ENCODE results near the gene CCM2L.

Gene CCM2L

GRCh38 chr20:32010101-32010500 lies at the start of gene CCM2L:
CCM2L (plus strand) TSS chr20:32010438; CDS start chr20:32010455, 17 bp downstream.
- no peak for DNase-seq (ENCODE audit: low read depth)
- no peak for TF ChIP-seq CTCF (conservative IDR thresholded peaks at IDR 0.05; ENCODE audit: low read length)
- no peak within 1 kb of the TSS for H3K4me3 ChIP-seq (ENCODE audit: low read length)

DNA sequence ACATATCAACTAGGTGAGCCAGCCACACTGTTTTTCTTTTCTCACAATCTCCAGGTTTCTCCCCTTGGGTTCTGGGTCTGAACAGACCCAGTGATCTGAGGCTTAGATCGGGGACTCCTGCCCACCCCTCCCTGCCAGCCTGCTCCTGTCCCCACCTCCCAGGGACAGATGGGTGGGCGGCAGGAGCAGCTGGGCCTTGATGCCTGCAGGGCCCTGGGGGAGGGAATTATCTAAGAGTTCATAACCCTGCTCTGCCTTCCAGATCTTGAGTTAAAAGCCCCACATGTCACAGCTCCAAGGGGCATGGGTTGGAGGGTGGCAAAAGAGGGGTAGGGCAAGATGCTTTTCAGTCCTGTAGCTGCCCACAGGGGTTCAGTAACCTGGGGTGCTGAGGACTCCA lies 47.5 kb upstream of the CCM2L start:
- no peak for DNase-seq (ENCODE audit: low read depth)
- H3K4me3 ChIP-seq (ENCODE audit: low read length), result no peak overlapping the region
- no peak for TF ChIP-seq CTCF (conservative IDR thresholded peaks at IDR 0.05; ENCODE audit: low read length)

- DNase-seq (ENCODE audit: low read depth), result no peak
- no peak for TF ChIP-seq CTCF (conservative IDR thresholded peaks at IDR 0.05; ENCODE audit: low read length)
- H3K4me3 ChIP-seq (ENCODE audit: low read length), result no peak overlapping the region
Observed at GRCh38 chr20:31963889-31964288, 46.3 kb upstream of the CCM2L start.

- no peak for TF ChIP-seq CTCF (conservative IDR thresholded peaks at IDR 0.05; ENCODE audit: low read length)
- DNase-seq (ENCODE audit: low read depth), result no peak
- H3K4me3 ChIP-seq (ENCODE audit: low read length), result no peak overlapping the region
Observed at GRCh38 chr20:31966991-31967655, 43.1 kb upstream of the CCM2L start.

- no peak for TF ChIP-seq CTCF (conservative IDR thresholded peaks at IDR 0.05; ENCODE audit: low read length)
- no peak within 1 kb of the TSS for H3K4me3 ChIP-seq (ENCODE audit: low read length)
- no peak for DNase-seq (ENCODE audit: low read depth)
Observed at GRCh38 chr20:31967830-31968249, 42.4 kb upstream of the CCM2L start, which contains the start of gene XKR7. XKR7 (plus strand) TSS chr20:31968151; CDS start chr20:31968176, 25 bp downstream.

GRCh38 chr20:31968291-31969126 lies 41.7 kb upstream of the CCM2L start:
- TF ChIP-seq CTCF (conservative IDR thresholded peaks at IDR 0.05; ENCODE audit: low read length), result no peak
- H3K4me3 ChIP-seq (ENCODE audit: low read length), result no peak overlapping the region
- peak; percentile 38 for DNase-seq (ENCODE audit: low read depth)
